SH-SY5Y (cell line): ENCODE results near the gene CALD1.

Source experiments
- GATA2 ChIP-seq: IDR thresholded peaks from 2 replicates; pipeline ENCODE4 v1.6.1; 2011; ENCODE audit warnings: mild to moderate bottlenecking, low read depth, low read length
- GATA3 ChIP-seq: IDR thresholded peaks from 2 replicates; pipeline ENCODE4 v1.6.1; 2011; ENCODE audit warnings: low read depth, mild to moderate bottlenecking, low read length, moderate library complexity

DNA sequence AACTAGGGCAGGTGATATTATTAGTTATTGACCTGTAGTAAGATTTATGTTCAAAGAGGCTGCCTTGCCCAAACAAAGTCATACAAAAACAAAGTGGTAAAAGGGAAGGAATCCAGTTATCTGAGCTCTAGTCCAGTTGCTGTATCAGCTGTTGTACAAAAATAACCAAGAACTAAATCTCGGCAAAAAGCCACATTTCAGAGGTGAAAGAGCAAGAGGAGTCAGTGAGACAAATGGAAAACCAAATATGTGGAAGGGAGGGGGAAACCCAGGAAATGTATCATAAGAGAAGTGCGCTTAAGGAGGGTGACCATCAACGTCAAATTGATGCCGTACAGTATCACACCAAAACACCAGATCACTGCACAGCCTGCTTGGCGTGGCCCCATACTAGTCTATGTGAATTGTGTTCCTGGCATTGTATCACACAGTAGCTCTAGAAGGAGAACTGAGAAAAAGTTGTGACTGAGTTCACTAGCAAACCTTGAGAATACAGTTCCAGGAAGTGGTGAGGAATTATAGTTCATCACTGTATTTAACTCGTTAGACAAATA, 213.3 kb downstream of the CALD1 start:
- no peak for TF ChIP-seq GATA3
- no peak for TF ChIP-seq GATA2
